Right renal cortex interstitium (tissue), 3 donors: ENCODE results near the gene INTS7. TPM values are rescaled to one million over a fixed set of nuclear protein-coding genes. Genes with fewer than 3 reads are reported as not detected.
"Not testable (repeated sequence)": the region's sequence is repeated elsewhere in the genome, so short reads cannot be mapped to it uniquely, and the experiment has no call there.

Experiments used
- DNase-seq, 3 donors: peaks; one replicate each; pipeline ENCODE4 v3.0.0-alpha.2; 2013; ENCODE audit warnings: low read depth in 3 of 3, low spot score in 2 of 3
- polyA plus RNA-seq, 3 donors: library from polyadenylated mRNA; unstranded; fragments of 120-200 nt; gene quantifications; one replicate each; pipeline ENCODE4 v1.2.1, GENCODE V29; 2013; ENCODE audit not compliant: insufficient read length in 3 of 3

The INTS7 gene
- polyA plus RNA-seq, 3 donors = 19.5 to 21.6 (median 21.1) TPM

DNA sequence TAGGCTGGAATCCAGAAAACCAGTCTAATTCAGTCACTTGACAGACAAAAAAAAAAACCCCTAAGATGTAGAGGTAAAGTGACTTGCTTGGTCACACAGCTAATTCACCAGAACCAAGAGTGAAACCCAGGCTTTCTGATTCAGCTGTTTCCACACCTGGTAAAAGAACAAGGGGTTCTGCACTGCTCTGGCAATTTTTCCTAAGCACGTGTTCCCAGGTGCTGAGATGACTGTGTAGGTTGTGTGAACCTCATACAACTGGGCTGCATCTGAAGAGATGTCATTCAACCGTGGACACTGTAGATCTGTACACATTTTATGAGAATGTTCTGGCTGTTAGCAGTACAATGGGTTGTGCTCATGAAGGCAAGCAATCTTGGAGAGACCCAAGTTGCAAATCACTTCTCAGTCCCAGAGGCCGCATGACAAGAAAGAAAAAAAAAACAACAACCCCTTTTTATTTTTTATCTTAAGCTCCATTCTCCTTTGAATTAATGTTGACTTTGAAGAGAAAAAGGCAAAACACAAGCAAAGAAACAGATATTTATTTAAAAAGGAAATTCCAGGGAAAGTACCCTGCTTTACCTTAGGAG lies 95.4 kb downstream of the INTS7 start:
- no peak for DNase-seq

DNA sequence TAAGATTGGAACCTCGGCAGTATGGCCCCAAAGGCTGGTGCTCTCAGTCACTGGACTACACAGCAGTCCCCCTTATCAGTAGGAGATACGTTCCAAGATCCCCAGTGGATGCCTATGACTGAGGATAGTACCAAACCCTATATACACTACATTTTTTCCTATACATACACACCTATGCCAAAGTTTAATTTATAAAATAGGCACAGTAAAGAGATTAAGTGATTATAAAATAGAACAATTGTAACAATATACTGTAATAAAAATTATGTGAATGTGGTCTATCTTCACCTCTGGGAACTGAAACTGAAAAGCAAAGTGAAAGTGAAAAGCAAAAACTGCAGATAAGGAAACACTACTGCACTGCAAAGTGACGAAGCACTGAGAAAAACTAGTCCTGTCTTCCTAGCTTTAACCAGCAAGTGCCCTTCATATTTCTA lies 96.8 kb downstream of the INTS7 start:
- DNase-seq = no peak

DNA sequence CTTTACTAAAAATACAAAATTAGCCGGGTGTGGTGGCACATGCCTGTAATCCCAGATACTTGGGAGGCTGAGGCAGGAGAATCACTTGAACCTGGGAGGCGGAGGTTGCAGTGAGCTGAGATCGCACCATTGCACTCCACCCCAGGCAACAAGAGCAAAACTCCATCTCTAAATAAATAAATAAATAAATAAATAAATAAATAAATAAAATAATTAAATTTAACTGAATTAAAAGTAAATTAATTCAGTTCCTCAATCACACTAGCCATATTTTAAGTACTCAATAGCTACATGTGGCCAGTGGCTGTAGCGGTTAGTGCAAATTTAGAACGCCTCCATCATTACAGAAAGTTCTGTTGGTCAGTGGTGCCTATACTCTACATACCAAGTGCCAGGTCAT lies 97.9 kb downstream of the INTS7 start:
- DNase-seq = not testable (repeated sequence)

DNA sequence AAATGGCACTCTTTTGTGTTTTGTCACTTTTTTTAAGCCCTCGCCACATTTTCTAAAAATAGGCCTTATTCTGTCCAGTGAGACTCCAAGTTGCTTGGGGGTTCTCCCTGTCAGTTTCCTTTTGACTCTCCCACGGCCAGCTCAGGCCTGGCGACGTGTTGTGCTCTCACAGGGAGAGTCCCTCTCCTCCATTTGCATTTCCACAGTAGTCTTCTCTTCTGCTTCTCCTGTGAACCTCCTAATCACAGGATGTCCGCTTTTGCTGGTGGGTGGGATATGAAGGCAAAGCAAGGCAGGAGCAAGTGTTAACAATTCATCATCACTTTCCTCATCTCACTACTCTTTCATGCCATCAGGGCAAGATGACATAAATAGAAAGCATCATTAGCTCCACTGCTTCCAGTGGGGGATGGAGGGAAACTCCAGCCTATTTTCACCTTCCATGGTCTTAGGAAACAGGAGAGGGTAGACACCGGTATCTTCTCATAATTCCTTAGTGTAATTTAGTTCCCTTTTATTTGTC lies 99.8 kb downstream of the INTS7 start:
- no peak for DNase-seq

DNA sequence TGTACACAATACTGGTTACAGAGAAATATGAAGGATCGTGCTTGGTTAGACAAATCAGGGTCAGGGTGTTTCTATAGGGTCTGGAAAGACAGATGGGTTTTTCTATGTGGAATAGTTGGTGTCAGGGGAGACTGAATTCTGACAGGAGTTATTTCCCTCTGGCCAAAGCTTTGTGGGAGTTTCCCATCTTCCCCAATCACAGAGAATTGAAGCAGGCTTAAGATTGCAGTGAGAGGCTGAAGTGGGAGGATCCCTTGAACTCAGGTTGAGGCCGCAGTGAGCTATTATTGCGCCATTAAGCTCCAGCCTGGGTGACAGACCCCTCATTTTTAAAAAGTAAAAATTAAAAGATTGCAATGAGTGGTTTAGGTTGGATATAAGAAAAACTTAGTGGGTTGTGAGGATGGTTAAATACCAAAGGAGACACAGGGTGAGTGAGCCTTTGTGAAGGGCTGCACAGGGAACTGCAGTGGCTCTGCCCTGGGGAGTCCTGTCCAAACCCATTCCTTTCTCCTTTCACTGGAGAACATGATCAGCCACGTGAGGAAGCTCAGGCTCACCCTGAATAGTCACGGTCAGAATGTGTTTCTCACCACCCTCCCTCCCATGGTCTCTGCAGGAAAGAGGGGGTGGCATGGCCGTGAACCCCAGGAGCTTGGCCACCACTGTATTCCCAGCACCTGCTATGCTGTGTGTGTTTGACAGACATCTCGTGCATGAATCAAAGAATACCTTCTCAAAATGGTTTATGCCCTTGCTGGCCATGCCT lies 101.2 kb downstream of the INTS7 start:
- no peak for DNase-seq

DNA sequence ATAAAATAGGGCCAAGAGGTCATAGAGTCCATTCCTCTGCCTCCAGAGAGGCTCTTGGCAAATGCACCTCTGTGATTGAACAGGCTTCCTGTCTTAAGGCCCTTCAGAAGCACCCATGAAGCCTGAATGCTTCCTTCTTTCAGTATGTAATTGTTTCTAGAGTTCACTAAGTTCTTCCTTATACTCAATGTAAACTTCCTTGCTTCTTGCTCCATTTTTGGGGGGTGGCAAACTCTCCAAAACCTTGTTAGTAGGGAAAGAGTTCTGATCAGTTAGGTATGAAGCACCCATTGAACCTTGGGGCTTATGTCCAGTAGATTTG lies 102.5 kb downstream of the INTS7 start:
- no peak for DNase-seq

DNA sequence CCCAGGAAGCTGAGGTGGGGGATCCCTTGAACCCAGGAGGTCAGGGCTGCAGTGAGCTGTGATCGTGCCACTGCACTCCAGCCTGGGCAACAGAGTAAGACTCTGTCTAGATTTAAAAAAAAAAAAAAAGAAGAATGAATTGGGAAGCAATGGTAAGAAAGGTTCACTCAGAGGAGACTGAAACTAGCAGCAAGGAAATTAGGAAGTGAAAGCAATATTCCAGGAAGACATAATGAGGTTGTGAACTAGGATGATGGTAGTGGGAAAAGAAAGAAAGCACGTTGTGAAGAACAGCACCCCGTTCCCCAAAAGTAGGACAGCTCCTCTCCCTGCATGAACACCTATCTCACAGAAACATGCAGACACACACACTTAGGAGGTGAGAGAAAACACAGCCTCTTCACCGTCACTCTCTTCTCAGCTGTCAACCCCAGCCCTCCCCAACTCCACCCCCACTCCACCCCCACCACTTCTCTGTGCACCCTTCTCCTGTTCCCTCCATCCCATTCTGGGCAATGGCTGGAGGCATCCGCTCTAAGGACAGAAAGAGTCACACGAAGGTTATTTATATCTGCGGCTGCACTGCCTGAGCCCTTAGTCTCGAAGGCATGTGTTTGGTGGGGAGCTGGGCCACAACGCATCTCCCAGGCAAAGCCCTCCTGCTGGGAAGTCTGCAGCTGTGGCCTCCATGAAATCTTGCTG lies 103.0 kb downstream of the INTS7 start:
- DNase-seq = no peak

DNA sequence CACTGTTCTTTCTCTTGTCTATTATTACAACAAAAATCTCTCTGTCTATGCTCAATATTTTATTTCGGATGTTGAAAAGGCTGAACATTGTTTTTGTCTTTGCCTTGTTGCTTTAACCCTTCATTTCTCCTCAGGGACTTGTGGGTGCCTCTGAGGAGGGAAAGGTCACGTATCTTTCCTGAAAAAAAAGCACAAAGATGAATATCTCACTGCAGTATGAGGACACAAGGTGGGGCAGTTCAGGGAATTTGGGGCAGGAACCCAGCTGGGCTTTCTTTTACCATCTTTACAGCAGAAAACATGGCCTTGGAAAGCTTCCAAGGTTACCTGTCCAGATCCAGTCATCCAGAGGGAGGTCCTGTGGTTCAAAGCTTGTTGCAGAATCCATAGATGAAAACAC lies 105.7 kb downstream of the INTS7 start:
- DNase-seq = no peak

DNA sequence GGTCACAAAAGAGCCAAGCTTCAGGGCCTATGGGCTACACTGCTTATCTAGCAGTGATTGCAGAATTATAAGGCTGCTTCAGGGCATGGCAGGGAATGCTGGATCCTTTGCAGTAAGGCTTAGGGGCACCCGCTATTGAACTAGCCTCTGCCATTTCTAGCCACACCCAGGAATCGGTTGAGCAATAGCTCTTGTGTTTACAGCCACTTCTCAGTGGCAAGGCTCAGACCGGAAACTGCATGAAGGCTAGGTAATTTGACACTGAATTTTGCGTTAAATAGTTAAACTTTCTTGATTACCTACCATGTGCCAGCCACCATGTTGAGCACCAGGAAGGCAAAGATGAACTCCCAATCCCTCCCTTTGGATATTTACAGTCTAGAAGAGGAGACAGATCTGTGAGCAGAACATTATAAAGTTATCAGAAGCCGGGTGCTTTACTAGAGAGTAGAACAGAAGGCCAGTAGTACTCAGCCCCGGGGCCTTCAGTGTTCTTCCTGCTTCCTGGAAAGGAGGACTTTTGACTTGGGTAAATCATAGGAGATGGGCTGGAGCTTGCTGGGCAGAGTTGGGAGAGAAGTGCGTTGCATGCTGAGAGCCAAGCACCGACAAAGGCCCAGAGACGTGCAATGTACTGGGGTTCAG lies 106.2 kb downstream of the INTS7 start:
- no peak for DNase-seq

DNA sequence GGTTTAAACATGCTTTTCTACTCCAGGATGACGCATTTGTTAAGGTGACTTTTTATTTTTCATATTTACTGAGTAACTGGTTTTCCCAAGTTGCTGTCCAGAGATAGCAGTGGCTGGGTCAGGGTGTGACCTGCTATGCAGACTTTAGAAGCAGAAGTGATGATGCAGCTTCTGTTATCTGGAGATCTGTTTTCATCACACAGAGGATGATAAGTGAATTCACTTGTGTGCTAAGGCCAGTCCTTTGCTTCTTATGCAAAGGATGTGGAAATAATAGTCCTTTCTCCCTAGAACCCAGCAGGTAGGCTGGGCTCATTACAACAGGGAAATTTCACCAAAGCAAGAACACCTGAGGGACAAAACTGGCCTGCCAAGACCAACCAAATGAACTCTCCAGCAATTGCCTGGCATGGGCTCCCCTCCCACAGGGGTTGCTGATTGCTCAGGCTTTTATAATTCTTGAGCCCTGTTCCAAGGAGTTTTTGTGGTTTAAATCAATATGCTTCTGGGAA lies 107.0 kb downstream of the INTS7 start:
- DNase-seq = no peak

DNA sequence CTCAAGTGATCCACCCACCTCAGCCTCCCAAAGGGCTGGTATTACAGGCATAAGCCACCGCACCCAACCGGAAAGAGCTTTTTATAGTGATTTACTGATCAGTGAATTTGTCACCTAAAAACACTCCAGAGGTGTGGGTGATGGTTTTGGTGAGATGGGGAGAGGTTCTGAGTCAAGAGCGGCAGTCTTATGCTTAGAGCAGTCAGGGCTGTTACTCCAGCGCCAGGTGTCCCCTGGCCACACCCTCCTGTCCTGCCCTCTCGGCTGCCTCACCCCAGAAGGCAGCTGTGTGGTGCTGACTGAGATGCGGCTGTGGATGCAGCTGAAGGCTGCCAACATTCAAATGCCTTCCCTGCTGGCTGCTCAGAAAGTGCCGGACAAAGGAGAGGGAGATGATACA lies 110.3 kb downstream of the INTS7 start:
- DNase-seq = no peak

DNA sequence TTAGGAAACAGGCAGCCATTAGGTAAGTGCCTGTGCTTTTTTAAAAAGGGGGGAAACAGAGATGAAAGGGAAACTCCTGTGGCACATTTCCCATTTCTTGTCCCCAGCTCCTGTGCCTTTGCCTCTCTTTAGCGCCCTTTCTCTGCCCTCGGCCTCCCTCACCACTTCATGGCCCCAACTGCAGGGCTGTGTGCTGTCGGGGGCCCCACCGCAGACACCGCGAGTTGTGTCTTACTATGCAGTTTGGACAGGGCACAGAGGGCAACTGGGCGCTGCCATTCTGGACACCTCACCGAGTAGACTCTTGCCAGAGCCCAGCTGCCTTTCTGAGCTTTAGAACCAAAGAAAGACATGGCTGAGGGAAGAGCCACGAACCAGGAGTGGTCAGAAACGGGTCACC lies 111.1 kb downstream of the INTS7 start:
- DNase-seq = no peak

DNA sequence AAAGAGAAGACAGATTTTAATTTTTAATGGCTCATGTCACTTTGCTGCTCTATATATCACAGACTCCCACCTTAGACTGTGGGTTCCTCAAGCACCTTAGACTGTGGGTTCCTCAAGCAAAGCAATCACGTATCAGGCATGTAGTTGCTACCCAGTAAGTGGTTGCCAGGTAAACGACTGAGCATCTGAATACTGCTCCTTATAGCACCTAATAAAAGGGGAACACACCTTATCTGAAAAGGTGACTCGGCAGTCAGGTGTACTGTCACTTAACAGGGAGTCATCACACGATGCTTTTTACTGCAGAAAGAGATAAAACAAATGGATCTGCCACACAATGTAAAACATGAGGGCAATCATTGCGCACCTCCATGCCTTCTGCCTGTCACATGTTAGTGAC lies 112.3 kb downstream of the INTS7 start:
- no peak for DNase-seq

DNA sequence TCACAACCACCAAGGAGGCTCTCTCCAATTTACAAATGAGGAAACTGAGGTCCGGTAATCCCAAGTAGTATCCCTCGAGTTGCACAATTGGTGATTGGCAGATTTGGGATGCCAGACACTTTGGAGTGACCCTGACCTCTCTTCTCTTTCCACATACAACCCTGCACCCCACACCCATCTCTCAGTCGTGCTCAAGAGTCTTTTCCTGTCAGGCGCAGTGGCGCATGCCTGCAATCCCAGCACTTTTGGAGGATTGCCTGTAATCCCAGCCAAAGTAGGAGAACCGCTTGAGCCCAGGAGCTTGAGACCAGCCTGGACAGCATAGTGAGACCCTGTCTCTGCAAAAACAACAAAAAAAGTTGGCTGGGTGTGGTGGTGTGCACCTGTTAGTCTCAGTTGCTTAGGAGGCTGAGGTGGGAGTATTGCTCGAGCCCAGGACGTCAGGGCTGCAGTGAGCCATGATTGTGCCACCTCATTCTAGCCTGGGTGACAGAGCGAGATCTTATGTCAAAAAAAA lies 113.7 kb downstream of the INTS7 start:
- no peak for DNase-seq

DNA sequence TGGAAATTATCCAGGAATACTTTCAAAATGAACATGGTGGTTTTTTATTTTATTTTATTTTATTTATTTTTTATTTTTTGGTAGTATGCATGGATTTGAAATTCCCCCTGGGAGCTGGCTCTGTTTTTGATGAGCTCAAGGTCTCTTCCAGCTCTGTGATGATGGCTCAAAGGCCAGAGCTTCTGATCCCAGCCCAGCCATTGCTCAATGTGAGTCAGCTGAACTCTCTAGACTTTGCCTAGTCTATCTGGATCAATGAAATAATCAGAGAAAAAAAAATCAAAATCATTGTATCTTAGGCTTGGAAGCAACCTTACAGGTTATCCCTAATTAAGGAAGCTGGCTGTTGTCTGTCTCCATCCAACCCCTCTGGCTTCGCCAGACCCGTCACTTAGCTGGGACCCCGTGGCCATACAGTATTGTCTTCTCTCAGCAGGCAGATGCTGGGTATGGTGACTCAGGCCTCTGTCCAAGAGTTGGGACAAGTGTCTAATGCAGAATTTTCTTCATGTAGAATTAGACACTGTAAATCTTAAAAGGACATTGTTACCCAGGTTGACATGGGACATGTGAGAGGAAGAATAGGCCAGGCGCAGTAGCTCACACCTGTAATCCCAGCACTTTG lies 114.6 kb downstream of the INTS7 start:
- no peak for DNase-seq

DNA sequence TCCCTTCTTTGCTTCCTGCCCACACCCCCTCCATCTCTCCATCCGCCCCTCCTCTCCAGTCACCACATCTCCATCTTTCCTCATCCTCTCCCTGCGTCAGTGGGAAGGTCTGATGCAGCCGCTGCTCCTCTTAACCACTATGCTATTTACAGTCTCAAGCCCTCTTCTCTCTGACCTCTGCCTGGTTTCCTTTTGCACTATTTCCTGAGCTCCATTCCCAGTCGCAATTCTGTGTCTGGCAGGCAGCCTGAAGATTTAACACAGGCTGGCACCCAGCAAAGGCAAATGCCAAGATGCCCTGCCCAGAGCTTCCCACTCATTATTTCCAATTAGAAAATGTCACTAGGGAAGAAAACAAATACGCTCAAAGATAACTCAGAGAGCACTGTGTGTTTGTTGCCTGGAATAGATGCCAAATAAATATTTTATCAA lies 115.2 kb downstream of the INTS7 start:
- no peak for DNase-seq

DNA sequence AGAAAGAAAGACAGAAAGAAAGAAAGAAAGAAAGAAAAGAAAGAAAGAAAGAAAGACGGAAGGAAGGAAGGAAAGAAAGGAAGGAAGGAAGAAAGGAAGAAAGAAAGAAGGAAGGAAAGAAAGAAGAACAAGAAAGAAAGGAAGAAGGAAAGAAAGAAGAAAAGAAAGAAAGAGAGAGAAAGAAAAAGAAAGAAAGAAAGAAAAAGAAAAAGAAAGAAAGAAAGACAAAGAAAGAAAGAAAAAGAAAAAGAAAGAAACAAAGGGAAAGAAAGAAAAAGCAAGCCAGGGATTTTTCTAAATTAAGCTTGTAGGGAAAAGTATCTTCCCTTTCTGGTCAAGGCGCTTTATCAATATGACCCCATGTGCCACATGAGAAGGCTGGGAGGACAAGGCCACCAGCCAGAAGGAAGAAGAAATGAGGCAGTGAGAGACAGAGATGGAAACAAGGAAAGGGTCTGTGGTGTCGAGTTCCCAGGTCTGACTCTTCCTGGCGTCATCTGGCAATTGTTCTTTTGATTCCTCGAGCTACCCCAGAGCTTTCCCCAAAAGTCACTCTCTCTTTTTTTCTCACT lies 116.4 kb downstream of the INTS7 start:
- no peak for DNase-seq

DNA sequence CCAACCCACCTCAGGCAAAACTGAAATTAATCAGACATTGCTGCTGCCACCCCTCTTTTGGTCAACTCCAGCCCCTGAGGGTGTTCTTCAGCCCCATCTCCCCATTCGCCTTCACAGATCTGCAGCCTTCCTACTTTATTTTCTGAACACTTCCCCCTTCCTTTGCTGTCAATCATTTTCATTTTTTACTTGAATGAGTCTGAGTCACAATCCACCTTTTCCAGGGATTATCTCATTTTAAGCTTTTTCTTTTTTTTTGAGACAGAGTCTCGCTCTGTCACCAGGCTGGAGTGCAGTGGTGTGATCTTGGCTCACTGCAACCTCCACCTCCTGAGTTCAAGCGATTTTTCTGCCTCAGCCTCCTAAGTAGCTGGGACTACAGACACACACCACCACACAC lies 118.9 kb downstream of the INTS7 start:
- DNase-seq = not testable (repeated sequence)

DNA sequence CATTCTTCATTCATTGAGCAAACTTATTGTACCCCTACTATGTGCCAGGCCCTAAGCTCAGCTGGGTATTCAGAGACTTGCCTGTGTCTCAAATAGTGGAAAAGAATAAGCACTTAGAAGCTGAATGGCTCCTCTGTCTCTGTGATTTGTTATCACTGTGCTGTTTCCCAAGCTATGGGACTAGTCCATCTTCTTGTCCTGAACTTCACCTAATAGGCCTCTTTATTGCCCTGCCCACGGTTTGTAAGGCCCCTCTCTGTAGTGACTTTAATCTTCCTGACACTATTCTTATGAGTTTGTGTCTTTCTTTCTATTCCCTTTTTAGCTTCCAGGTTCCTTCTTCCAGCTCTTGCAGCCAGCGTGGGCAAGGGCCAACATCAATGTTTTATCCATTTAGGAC lies 119.4 kb downstream of the INTS7 start:
- no peak for DNase-seq

DNA sequence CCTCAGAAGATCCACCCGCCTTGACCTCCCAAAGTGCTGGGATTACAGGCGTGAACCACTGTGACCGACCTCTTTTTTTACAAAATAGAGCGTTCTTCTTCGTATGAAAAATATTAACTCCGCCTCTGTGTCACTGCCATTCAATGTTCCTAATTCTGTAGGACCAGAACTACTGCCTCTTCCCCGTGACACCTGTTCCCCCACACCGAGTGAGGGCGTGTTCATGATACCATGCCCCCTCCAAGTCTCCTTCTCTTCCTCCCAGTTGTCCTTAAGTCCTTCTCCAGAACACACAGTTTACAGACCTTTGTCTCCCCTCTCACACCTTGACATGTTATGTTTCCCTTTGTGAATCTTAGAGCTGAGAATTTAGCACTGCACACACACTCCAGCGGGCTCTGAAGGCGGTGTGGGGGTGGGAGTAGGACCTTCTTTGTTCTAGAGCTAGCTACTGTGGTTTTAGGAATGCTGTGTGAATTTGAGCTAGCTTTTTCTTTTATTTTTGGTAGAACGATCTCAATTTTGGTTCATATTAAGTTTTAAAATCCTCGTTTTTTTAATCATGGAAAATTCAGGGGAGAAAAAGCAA lies 122.4 kb downstream of the INTS7 start:
- DNase-seq = no peak
